DND-41 (cell line): ENCODE data around the gene MAGEA10.

ENCODE experiments used
- ATAC-seq: fragments of 200-7000 bp; cut with Tn5 transposase; 3 replicates; pipeline ENCODE4 v1.9.1; 2021; ENCODE audit warnings: low read depth; ENCODE audit not compliant: insufficient read depth
- DNase-seq: peaks from one replicate; pipeline ENCODE4 v3.0.0-alpha.2; 2020
- H2AFZ ChIP-seq: 2 replicates; pipeline ENCODE4 v1.6.0; 2012; ENCODE audit warnings: low read depth, low read length
- H3K27ac ChIP-seq: 2 replicates; pipeline ENCODE4 v1.5.1; 2012; ENCODE audit warnings: low read length, inconsistent platforms
- H3K27me3 ChIP-seq: fragments of 200-600 bp; sonication (generic); 2 replicates; pipeline ENCODE4 v1.6.0; 2012; ENCODE audit warnings: low read length, mild to moderate bottlenecking, inconsistent platforms; ENCODE audit not compliant: insufficient read depth, poor library complexity
- H3K36me3 ChIP-seq: 2 replicates; pipeline ENCODE4 v1.5.1; 2012; ENCODE audit warnings: low read length, inconsistent platforms; ENCODE audit not compliant: insufficient read depth
- H3K4me1 ChIP-seq: 2 replicates; pipeline ENCODE4 v1.5.1; 2012; ENCODE audit warnings: mild to moderate bottlenecking, low read length; ENCODE audit not compliant: insufficient read depth
- H3K4me2 ChIP-seq: 2 replicates; pipeline ENCODE4 v1.6.0; 2012; ENCODE audit warnings: mild to moderate bottlenecking, moderate library complexity, low read length, inconsistent platforms; ENCODE audit not compliant: insufficient read depth
- H3K4me3 ChIP-seq, 2 experiments: fragments of 200-600 bp in 1 of 2; shearing (Covaris generic) in 1 of 2; 2 replicates each; pipeline ENCODE4 v1.5.1; 2012 to 2016; ENCODE audit warnings: inconsistent platforms in 2 of 2, low read length in 2 of 2, mild to moderate bottlenecking in 2 of 2, low read depth in 1 of 2, moderate library complexity in 1 of 2
- H3K79me2 ChIP-seq: 2 replicates; pipeline ENCODE4 v1.6.0; 2012; ENCODE audit warnings: low read length, inconsistent platforms; ENCODE audit not compliant: insufficient read depth
- H3K9ac ChIP-seq: 2 replicates; pipeline ENCODE4 v1.6.0; 2012; ENCODE audit warnings: low read depth, mild to moderate bottlenecking, inconsistent platforms, low read length, moderate library complexity
- H3K9me3 ChIP-seq: 2 replicates; pipeline ENCODE4 v1.5.1; 2012; ENCODE audit warnings: low read length, moderate library complexity, mild to moderate bottlenecking, inconsistent platforms; ENCODE audit not compliant: insufficient read depth, severe bottlenecking
- H4K20me1 ChIP-seq: 2 replicates; pipeline ENCODE4 v1.6.0; 2012; ENCODE audit warnings: low read length; ENCODE audit not compliant: insufficient read depth
- EZH2 ChIP-seq: IDR thresholded peaks from 3 replicates; pipeline ENCODE4 v1.6.1; 2012; ENCODE audit warnings: borderline replicate concordance, low read depth, mild to moderate bottlenecking, moderate library complexity, low read length, inconsistent platforms; ENCODE audit not compliant: severe bottlenecking
- TF ChIP-seq, protein P1 (sequence below): IDR thresholded peaks from 2 replicates; pipeline ENCODE4 v1.5.1; 2012; ENCODE audit warnings: borderline replicate concordance, low read length, moderate library complexity, mild to moderate bottlenecking; ENCODE audit not compliant: poor library complexity, severe bottlenecking; ENCODE audit errors: extremely low read depth

The MAGEA10 gene

DNA sequence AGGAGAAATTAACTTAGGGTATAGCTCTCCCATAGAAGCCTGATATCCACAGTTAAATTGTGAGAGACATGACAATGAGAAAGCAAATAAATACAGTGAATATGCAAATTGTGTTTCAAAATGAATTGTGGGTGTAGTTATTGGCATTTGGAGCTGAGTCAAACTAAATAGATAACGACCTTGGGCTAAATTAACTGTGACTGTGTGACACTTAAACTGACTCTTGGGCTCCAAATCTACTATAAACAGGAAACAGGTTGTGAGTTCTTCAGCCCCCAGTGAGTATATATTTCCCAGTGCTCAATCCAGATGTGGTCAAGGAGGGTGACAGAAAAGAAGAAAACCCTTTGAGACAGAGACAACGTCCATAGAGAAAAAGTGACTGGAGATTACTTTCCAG is 11.3 kb upstream of the MAGEA10 start:
- no peaks in the 10 kb centered on the region for H3K4me1 ChIP-seq
- H3K9me3 ChIP-seq: no peaks in the 10 kb centered on the region
- H3K4me2 ChIP-seq: no peak overlapping the region
- no peak overlapping the region for H3K9ac ChIP-seq
- H4K20me1 ChIP-seq: no peaks in the 10 kb centered on the region
- no peak overlapping the region for H2AFZ ChIP-seq
- no peak overlapping the region for H3K27ac ChIP-seq
- no peaks in the 10 kb centered on the region for H3K27me3 ChIP-seq
- no peaks in the 10 kb centered on the region for H3K79me2 ChIP-seq
- no peak overlapping the region for H3K4me3 ChIP-seq
- DNase-seq: no peak
- no peak for ATAC-seq
- TF ChIP-seq EZH2: no peak
- TF ChIP-seq, protein P1, sequence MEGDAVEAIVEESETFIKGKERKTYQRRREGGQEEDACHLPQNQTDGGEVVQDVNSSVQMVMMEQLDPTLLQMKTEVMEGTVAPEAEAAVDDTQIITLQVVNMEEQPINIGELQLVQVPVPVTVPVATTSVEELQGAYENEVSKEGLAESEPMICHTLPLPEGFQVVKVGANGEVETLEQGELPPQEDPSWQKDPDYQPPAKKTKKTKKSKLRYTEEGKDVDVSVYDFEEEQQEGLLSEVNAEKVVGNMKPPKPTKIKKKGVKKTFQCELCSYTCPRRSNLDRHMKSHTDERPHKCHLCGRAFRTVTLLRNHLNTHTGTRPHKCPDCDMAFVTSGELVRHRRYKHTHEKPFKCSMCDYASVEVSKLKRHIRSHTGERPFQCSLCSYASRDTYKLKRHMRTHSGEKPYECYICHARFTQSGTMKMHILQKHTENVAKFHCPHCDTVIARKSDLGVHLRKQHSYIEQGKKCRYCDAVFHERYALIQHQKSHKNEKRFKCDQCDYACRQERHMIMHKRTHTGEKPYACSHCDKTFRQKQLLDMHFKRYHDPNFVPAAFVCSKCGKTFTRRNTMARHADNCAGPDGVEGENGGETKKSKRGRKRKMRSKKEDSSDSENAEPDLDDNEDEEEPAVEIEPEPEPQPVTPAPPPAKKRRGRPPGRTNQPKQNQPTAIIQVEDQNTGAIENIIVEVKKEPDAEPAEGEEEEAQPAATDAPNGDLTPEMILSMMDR: no peak
- H3K36me3 ChIP-seq: no peaks in the 10 kb centered on the region

DNA sequence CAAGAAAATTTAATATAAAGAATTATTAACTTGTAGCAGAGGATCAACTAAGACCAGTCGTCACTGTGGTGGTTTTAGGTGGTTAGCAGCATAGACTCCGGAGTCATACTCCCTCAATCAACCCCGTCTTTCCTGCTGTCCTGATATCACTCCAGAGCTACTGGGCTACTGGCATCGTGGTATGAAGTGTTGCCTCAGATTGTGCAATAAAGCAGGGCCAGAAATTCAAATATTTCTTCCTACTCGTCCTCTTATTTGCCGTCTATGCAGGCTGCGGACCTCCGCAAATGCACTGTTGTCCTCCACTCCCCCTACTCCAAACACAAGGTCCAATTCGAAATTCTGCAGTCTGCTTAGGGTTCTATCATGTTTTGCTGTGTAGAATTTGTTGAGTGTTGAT is 1.2 kb upstream of the MAGEA10 start:
- Histone ChIP-seq H3K4me1 (no peaks in the 10 kb centered on the region), H3K27me3 (no peaks in the 10 kb centered on the region), H3K79me2 (no peaks in the 10 kb centered on the region), H3K4me2 (no peak overlapping the region), H3K9me3 (no peaks in the 10 kb centered on the region), H2AFZ (no peak overlapping the region), H3K4me3 (no peak overlapping the region), H4K20me1 (no peaks in the 10 kb centered on the region), H3K9ac (no peak overlapping the region), H3K27ac (no peak overlapping the region), H3K36me3 (no peaks in the 10 kb centered on the region)
- TF ChIP-seq, protein P1: no peak
- no peak for TF ChIP-seq EZH2
- no peak for ATAC-seq
- no peak for DNase-seq

DNA sequence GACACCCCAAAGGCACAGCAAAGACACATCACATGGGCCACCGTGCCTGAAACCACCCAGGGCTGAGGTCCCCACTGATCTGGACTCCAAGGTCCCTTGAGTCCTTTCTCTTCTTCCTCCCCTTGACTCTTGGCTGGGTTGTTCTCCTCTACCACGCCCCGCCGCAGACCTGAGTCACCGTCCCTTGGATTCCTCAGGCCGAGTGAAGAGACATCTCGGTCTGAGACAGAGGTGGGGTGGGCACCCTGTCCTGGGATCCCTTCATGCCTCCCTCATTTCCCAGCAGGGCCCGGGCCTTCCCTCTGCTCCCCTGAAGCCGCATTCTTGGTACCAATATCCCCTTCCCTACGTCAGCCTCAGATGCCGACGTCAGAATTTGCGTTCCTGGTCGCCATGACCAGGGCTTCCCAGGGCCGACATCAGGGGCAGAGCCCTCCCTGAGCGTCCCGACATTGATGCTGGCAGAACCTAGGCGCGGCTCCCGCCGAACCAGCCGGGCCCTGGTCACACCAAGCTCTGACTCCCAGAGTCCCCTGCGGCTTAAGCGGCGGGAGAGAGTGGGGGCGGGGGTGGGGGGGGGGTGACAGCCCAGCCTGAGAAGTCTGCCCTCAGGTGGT is 498 bp downstream of the MAGEA10 start:
- Histone ChIP-seq H3K36me3 (no peaks in the 10 kb centered on the region), H3K27me3 (no peaks in the 10 kb centered on the region), H2AFZ (no peak overlapping the region), H3K27ac (no peak overlapping the region), H3K9me3 (no peaks in the 10 kb centered on the region), H3K4me2 (no peak overlapping the region), H3K4me1 (no peaks in the 10 kb centered on the region), H4K20me1 (no peaks in the 10 kb centered on the region), H3K79me2 (no peaks in the 10 kb centered on the region), H3K9ac (no peak overlapping the region), H3K4me3 (no peak overlapping the region)
- no peak for DNase-seq
- TF ChIP-seq EZH2: no peak
- TF ChIP-seq, protein P1: no peak
- ATAC-seq: no peak
